Measurements from ENCODE around the gene SEMA3A. TPM values are rescaled to one million over a fixed set of nuclear protein-coding genes. Genes with fewer than 3 reads are reported as not detected.

Gene SEMA3A
- total RNA-seq, 1 experiment from 2014 or later: 14.2 TPM

DNA sequence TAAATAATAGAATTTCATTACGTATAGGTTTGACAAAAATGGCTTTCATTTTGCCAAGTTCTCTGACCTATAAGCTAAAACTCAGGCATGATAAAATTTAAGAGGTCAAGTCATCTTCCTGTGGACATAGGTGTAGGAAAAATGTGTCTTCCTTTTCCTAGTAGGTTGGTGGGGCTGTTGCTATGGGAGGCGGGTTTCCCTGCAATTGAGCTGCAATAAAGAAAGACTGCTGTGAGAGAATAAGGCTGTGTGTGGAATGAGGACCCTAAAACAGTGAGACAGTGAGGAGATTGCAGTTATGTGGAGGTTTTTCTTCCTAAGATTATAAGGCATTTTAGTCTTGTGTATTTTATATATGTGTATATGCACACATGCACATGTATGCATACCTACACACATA lies 13.0 kb upstream of the SEMA3A start:
- Histone ChIP-seq H2AFZ (ENCODE audit: low read depth, low read length, poor library complexity, severe bottlenecking) (no peak overlapping the region), H3K36me3 (ENCODE audit: control insufficient read depth in 1 of 2, insufficient read depth in 2 of 2, low read length in 2 of 2) (no peaks in the 10 kb centered on the region), H4K20me1 (ENCODE audit: insufficient read depth) (no peaks in the 10 kb centered on the region), H3K27ac (ENCODE audit: low read depth, low read length) (no peak overlapping the region), H3K4me3 (replicated peaks in 1 of 2; ENCODE audit: low read depth in 1 of 2, low read length in 2 of 2) (no peak overlapping the region), H3K4me2 (ENCODE audit: low read length) (no peak overlapping the region), H3K79me2 (ENCODE audit: insufficient read depth, low read length) (no peaks in the 10 kb centered on the region), H3K9me2 (ENCODE audit: insufficient read depth) (no peaks in the 10 kb centered on the region), H3K4me1 (ENCODE audit: control insufficient read depth in 1 of 2, insufficient read depth in 2 of 2, low read length in 2 of 2) (no peaks in the 10 kb centered on the region), H3K27me3 (ENCODE audit: insufficient read depth, low read length) (no peaks in the 10 kb centered on the region), H3K9me3 (ENCODE audit: control insufficient read depth in 1 of 2, insufficient read depth in 1 of 2, low read depth in 1 of 2, low read length in 2 of 2) (no peaks in the 10 kb centered on the region), H3K9ac (ENCODE audit: low read length) (no peak overlapping the region)
- CTCF ChIA-PET: no interaction called here
- RAD21 ChIA-PET (ENCODE audit: low non-redundant PET in 1 of 2, low total read pairs in 2 of 2, uncharacterized antibody in 2 of 2, unreplicated experiment in 2 of 2): no interaction called here
- TF ChIP-seq FOSL1 (IDR thresholded peaks at IDR 0.05; ENCODE audit: low read depth) (no peak), CEBPB (IDR thresholded peaks at IDR 0.05; ENCODE audit: low read depth) (no peak), YY1 (IDR thresholded peaks at IDR 0.05; ENCODE audit: extremely low read depth, insufficient replicate concordance, low read depth, low read length) (no peak), POLR2AphosphoS5 (IDR thresholded peaks at IDR 0.05; ENCODE audit: low read depth, low read length) (no peak), RAD21 (IDR thresholded peaks at IDR 0.05; ENCODE audit: low read depth) (no peak), ZFX (IDR thresholded peaks at IDR 0.05) (no peak)
- intact Hi-C loops (cut with micrococcal nuclease): no loop called here
- no peak for DNase-seq (ENCODE audit: low read depth, low spot score)
- BruUV-seq (replicated peaks): no TSS peak
- no peak for ATAC-seq
- POLR2A ChIA-PET: no interaction called here

DNA sequence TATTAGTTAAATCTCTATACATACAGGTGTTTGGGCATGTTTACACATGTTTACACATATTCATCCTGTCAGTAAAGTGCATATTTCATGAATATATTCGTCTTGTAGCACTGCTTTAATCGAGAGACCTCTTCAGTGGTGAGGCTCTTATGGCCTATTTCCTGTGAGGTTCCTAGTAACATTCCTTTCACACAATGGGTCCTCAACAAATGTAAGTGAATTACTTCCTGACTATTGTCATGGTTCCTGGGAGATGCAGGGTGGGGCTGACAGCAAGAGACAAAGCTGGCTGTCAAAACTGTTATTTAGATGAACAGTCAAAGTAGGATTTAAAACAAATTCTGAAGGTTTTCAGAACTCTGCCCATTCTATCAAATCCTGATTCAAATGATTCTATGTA lies 12.4 kb upstream of the SEMA3A start:
- ChIA-PET POLR2A (no interaction called here), RAD21 (ENCODE audit: low non-redundant PET in 1 of 2, low total read pairs in 2 of 2, uncharacterized antibody in 2 of 2, unreplicated experiment in 2 of 2) (no interaction called here), CTCF (no interaction called here)
- H4K20me1 ChIP-seq (ENCODE audit: insufficient read depth): no peaks in the 10 kb centered on the region
- ATAC-seq (no peak), DNase-seq (ENCODE audit: low read depth, low spot score) (no peak)
- BruUV-seq (replicated peaks): no TSS peak
- H3K4me1 ChIP-seq (ENCODE audit: control insufficient read depth in 1 of 2, insufficient read depth in 2 of 2, low read length in 2 of 2): no peaks in the 10 kb centered on the region
- no peaks in the 10 kb centered on the region for H3K36me3 ChIP-seq (ENCODE audit: control insufficient read depth in 1 of 2, insufficient read depth in 2 of 2, low read length in 2 of 2)
- H3K9me2 ChIP-seq (ENCODE audit: insufficient read depth): no peaks in the 10 kb centered on the region
- H3K9ac ChIP-seq (ENCODE audit: low read length): no peak overlapping the region
- H3K9me3 ChIP-seq (ENCODE audit: control insufficient read depth in 1 of 2, insufficient read depth in 1 of 2, low read depth in 1 of 2, low read length in 2 of 2): no peaks in the 10 kb centered on the region
- H3K27me3 ChIP-seq (ENCODE audit: insufficient read depth, low read length): no peaks in the 10 kb centered on the region
- no peak overlapping the region for H3K27ac ChIP-seq (ENCODE audit: low read depth, low read length)
- H3K4me2 ChIP-seq (ENCODE audit: low read length): no peak overlapping the region
- no peak overlapping the region for H2AFZ ChIP-seq (ENCODE audit: low read depth, low read length, poor library complexity, severe bottlenecking)
- no peak for TF ChIP-seq POLR2AphosphoS5 (IDR thresholded peaks at IDR 0.05; ENCODE audit: low read depth, low read length)
- TF ChIP-seq, protein P1, sequence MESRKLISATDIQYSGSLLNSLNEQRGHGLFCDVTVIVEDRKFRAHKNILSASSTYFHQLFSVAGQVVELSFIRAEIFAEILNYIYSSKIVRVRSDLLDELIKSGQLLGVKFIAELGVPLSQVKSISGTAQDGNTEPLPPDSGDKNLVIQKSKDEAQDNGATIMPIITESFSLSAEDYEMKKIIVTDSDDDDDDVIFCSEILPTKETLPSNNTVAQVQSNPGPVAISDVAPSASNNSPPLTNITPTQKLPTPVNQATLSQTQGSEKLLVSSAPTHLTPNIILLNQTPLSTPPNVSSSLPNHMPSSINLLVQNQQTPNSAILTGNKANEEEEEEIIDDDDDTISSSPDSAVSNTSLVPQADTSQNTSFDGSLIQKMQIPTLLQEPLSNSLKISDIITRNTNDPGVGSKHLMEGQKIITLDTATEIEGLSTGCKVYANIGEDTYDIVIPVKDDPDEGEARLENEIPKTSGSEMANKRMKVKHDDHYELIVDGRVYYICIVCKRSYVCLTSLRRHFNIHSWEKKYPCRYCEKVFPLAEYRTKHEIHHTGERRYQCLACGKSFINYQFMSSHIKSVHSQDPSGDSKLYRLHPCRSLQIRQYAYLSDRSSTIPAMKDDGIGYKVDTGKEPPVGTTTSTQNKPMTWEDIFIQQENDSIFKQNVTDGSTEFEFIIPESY (IDR thresholded peaks at IDR 0.05; ENCODE audit: extremely low read depth, insufficient replicate concordance, low read length): no peak
- TF ChIP-seq, protein P2, sequence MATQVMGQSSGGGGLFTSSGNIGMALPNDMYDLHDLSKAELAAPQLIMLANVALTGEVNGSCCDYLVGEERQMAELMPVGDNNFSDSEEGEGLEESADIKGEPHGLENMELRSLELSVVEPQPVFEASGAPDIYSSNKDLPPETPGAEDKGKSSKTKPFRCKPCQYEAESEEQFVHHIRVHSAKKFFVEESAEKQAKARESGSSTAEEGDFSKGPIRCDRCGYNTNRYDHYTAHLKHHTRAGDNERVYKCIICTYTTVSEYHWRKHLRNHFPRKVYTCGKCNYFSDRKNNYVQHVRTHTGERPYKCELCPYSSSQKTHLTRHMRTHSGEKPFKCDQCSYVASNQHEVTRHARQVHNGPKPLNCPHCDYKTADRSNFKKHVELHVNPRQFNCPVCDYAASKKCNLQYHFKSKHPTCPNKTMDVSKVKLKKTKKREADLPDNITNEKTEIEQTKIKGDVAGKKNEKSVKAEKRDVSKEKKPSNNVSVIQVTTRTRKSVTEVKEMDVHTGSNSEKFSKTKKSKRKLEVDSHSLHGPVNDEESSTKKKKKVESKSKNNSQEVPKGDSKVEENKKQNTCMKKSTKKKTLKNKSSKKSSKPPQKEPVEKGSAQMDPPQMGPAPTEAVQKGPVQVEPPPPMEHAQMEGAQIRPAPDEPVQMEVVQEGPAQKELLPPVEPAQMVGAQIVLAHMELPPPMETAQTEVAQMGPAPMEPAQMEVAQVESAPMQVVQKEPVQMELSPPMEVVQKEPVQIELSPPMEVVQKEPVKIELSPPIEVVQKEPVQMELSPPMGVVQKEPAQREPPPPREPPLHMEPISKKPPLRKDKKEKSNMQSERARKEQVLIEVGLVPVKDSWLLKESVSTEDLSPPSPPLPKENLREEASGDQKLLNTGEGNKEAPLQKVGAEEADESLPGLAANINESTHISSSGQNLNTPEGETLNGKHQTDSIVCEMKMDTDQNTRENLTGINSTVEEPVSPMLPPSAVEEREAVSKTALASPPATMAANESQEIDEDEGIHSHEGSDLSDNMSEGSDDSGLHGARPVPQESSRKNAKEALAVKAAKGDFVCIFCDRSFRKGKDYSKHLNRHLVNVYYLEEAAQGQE (IDR thresholded peaks at IDR 0.05; ENCODE audit: low read depth): no peak
- no peak overlapping the region for H3K4me3 ChIP-seq (replicated peaks in 1 of 2; ENCODE audit: low read depth in 1 of 2, low read length in 2 of 2)
- no peaks in the 10 kb centered on the region for H3K79me2 ChIP-seq (ENCODE audit: insufficient read depth, low read length)
- intact Hi-C loops (cut with micrococcal nuclease): no loop called here
